GM10847 (cell line): Measurements from ENCODE around the gene ARHGAP26.

ENCODE experiments used
- POLR2A ChIP-seq: IDR thresholded peaks from 2 replicates; pipeline ENCODE4 v1.6.1; 2011; ENCODE audit not compliant: insufficient read length; ENCODE audit errors: extremely low read depth

The ARHGAP26 gene

DNA sequence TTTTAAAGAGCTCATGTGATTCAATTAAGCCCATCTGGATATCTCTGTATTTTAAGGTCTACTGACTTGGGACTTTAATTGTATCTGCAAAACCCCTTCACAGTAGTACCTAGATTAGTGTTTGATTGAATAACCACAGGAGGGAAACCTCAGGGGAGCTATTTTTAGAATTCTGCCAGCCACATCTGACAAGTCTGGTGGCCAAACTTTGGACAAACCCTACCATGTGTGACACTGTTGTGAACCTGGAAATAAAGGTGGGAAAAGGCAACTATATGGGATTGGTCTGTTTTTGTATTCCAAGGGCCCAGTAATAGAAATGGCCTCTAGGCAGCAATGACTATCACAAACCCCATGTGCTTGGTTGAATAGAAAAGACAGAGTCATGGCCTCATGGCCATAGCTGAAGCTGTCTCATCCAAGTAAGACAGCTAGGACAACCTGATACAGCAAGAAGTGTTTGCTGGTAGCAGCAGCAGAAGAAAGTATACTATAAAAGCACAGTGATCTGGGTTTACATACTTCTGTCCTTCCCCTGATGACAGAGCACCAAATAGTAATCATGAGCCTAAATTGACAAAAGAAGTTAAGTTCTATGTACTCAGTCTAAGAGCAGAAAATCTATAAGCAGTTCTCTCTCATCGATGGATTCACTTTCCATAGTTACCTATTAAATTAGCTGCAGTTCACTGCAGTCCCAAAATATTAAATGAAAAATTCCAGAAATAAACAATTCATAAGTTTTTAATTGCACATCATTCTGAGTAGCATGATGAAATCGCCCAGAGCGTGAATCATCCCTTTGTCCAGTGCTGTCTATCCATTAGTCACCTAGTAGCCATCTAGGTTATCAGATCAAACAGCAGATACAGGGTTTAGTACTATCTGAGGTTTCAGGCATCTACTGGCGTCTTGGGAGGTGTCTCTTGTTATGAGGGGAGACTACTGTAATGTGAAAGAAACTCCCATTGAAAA lies 189.8 kb downstream of the ARHGAP26 start:
- no peak for TF ChIP-seq POLR2A

DNA sequence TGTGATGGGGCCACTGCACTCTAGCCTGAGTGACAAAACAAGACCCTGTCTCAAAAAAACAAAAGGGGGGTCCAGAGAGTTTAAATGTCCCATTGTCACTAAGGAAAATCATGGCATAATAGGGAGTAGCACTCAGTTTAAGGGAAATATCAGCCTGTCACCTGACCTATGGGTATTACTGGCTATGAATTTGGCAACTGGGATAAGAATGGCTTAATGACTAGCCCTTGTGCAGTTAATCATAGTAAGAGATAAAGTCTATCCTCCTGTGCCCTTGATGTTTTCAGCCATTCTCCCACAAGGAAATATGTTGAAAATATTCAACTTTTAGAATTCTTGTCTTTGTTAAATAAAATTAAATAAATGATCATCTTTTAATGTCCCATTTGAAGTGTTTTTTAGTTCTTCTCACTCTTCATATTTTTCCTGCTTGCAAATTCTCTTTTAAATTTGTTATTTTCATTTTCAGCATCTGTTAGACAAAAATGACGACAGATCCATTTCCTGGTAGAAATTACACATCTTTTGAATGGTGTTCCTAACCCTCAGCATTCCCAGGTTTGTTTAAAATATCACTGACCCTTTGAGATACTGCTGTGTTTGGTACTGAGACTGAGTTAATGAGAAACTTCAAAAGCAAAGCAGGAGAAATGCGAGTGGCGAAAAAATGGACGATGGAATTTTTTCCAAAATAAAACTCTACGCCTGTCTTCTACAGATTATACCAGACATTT lies 191.4 kb downstream of the ARHGAP26 start:
- no peak for TF ChIP-seq POLR2A

DNA sequence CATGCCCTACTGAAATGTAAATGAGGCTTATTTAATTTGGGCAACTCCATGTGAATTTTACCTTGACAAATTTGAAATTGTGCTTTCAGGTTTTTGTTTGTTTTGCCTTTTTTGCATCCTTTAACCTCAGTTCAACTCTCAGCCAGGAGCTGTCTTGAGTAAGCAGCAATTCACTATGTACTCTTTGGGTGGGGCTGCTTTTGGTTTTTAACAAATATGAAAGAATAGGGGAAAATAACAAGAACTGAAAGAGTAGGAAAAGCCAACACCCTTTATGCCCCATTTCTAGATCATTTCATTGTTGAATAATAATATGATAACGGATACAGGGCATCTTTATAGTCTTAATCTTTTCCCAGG lies 192.0 kb downstream of the ARHGAP26 start:
- TF ChIP-seq POLR2A, result no peak

DNA sequence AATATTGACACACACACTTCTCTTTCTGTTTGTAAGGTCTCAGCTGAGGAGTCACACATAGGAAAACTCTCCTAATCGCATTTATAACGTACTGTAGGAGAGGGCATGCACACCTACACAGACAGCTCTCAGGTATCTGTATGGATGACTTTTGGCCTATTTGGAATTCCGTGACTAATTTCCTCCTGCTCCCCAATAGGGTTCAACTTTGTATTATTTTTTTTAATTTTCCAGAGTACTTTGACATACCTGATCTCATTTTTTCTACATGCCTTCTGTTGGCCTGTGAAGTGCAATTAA lies 195.9 kb downstream of the ARHGAP26 start:
- no peak for TF ChIP-seq POLR2A

DNA sequence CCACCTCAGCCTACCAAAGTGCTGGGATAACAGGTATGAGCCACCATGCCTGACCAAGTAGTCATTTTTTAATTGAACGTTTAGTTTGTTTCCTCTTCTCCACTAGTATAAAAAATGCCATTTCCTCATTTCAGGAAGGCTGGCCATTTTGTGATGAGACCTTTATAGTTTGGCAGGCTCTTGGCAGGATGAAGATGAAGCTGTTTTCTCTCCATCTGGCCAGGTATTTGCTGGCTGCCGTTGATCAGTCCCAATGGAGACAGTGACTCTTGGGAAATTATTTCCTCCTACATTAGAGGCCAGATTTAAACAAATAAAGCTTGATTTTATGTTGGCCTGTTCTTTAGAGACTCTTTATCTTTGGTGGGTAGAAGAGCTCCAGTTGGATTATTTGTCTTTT lies 199.0 kb downstream of the ARHGAP26 start:
- TF ChIP-seq POLR2A, result no peak

DNA sequence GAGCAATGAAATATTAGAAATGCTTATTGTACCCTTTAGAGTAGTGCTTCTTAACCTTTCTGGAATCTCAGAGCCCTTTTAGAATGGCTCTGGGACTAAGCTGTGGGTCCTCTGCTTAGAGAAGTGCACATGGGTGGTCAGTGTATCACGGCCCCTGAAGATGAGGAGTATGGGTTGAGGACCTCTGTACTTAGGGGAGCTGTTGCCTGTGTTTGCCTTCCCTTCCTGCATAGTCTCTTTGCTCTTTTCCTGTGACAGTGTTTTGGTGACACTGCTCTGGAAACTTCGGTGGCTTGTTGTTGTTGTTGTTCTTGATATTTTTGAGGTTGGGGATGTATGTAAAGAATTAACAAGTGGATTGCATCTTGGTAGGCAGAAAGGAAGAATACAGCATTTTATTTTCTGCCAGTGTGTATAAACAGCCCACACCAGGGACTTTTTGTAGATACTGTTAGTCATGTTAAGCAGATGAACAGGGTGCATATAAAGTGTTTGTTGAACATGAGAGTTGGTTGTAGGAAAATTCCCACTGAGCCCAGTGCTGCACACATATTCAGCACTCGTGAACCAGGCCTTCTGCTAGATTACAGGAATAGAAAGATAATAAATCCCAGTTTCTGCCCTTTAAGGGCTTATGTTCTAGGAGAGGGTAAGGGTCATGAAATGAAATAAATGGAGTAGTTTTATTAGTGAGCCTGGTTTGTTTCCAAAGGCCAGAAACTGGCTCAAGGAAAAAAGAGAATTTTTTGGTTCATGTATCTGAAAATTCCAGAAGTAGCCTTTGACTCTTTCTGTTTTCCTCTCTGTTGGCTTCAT lies 199.7 kb downstream of the ARHGAP26 start:
- TF ChIP-seq POLR2A, result no peak

DNA sequence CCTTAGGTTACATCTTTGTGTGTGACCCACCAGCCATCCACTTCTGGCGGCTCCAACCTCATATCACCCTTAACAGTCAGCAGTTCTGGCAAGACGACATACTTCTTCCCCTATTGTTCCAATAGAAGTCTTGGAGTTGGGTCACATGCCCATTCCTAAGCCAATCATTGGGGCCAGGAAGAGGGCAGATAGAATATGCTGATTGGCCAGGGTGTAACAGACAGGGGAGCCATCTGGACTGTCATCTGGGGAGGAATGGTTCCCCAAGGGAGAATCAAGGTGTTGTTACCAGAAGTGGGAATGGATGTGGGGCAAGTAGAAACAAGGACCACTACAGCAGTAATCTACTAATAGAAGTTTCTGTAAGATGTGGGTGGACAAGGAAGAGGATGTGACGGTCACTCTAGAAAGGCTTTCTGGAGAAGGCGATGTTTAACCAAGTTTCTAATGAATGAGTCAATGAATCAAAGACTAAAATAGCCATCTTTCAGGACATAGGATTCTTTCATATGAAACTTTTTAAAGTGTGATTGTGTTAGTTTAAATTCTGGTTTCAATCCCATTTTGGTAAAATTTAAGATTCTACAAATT lies 200.4 kb downstream of the ARHGAP26 start:
- TF ChIP-seq POLR2A, result no peak

DNA sequence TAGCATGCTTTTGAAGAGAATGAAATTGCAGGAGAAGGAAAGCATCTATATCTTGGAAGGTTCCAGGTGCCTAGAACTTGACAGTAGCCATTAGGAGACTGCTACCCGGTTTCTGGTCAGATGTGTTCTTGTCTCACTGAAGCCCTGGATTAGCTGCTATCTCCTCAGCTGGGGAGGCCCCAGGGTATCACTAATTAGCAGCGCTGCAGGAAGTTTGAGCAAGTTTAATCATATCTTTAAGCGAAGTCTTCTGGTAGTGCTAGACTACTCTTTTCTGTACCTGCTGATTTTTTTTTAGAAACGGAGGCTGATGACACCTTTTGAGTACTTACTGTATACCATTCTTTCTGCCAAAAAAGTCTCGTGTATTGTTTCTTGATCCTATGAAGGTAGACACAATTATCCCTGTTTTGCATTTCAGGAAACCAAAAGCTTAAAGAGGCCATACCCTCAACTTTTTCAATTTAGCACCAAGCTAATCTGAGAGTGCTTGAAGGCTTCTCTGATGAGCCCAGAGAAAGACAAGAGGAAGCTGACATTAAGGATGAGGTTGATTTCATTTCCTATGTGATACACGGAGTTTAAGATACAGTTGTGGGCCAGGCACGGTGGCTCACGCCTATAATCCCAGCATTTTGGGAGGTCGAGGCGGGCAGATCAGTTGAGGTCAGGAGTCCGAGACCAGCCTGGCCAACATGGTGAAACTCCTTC lies 201.3 kb downstream of the ARHGAP26 start:
- TF ChIP-seq POLR2A, result no peak

DNA sequence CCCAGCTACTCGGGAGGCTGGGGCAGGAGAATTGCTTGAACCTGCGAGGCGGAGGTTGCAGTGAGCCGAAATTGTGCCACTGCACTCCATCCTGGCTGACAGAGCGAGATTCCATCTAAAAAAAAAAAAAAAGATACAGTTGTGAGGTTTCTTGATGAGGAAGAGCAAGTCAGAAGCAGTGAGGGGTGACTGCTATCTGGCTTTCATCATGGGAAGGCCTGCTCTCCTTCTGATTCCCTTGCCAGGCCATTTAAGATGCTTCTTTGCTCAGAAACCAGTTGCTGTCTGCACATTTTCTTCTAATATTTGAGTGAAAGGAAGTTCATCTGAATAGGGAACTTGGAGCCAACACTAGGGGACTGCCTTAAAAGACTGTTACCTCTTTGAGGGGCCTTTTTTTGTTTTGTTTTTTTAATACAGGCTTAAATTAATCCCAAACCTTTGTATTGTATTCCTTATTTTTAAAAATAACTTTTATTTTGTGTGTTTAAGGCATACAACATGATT lies 201.9 kb downstream of the ARHGAP26 start:
- no peak for TF ChIP-seq POLR2A

DNA sequence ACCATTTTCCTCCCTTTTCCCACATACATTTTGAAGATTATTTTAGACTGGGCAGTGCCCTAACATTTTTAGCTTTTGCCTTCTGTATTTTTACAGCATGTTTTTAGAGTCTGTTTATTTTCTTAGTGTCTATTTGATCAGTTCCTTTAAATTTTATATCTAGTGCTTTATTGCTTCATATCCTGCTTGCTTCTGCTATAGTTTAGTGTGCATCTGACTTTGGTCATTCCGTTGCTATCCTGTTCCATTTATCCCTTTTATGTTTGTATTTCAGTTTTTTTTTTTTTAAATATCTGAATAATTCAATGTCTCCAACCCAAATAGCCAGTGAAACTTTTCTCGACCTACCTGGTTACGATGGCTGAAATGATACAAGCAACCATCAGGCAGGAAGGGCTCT lies 203.8 kb downstream of the ARHGAP26 start:
- TF ChIP-seq POLR2A, result no peak

DNA sequence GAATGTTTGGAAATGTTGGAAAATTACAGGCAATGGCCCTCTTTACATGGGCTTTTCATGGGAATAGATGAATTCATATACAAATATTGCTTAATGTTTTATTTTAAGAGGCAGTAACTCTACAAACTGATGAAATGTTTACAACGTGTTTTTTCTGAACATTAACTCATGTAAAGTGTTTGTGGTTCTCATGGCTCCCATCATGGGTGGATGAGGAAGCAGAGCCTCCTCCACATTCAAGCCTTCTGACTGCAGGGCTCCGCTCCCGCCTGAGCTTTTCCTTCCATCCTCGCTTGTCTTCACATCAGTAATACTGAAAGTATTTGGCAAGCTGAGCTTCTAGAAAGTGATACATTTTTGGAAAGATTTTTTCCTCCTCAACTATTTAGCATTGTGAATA lies 204.2 kb downstream of the ARHGAP26 start:
- no peak for TF ChIP-seq POLR2A

DNA sequence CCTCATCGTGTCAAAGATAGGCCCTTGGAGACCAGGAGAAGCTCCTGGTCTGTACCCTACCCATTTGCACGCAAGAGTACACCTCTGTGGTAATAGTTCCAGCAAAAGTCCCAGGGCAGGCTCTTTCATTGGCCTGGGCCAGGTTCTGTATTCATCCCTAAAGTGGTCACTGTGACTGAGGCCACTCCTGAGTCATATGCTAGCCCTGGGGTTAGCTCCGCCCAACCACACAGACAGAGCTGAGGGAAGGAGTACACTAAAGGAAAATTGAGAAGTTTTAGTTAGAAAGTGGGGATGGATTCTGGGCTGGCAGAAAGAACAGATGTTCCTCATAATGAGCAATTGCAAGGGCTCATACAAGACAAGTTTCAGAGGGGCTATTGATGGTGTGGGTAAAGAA lies 206.7 kb downstream of the ARHGAP26 start:
- TF ChIP-seq POLR2A, result no peak

DNA sequence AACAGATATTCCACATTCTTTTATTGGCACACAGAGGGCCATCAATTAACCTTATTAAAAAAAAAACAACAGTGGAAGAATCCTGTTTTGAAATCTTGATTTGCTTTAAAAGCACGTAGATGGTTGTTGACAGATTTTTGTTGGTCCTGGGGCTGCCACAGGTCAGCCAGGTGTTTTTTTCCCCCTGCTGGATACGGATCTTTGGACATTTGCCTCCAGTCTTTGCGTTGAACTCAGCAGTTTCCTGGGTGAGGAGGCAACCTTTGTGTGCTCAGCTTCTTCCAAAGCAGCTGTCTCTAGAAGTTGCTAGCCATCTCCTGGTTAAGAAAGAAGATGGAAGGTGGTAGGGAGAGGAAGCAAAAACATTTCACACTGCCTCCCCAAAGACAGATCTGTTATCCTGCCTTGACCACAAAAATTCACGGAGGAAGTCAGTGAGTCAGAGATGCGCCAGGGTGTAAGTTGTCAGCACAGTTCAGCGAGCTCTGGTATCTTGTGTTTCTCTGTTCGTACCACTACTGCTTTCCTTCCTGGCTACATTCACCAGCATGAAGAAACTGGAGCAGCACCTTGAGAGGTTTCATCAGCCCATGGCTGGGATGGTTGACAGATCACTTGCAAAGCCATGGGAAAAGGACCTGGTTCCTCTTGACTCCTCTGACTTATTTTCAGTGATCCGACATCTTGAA lies 207.3 kb downstream of the ARHGAP26 start:
- no peak for TF ChIP-seq POLR2A

DNA sequence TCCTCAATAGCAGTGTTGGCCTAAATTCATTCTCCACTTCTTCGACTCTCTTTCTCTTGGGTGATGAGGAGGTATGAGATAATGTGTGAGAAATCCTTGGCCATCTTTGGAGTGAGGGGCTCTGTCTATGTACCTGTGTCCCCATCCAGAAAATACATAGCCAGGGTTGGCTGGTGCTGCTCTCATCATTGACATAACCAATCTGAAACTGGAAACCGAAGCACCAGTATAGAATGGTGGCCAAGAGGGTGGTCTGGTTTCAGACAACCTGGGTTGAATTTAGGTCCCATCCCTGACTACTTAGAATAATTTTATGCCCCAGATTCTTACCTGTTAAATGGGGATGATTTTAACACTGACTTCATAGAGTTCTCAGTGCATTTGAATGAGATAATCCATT lies 208.1 kb downstream of the ARHGAP26 start:
- TF ChIP-seq POLR2A, result no peak
